HG02943 (cell line): ENCODE results near the gene DPP6.
"Not testable (repeated sequence)": the region's sequence is repeated elsewhere in the genome, so short reads cannot be mapped to it uniquely, and the experiment has no call there.

Source experiments
- ATAC-seq: cut with Tn5 transposase; IDR thresholded peaks from one replicate; pipeline ENCODE4 v1.9.1; 2021; ENCODE audit warnings: mild to moderate bottlenecking, low read depth, moderate library complexity; ENCODE audit not compliant: unreplicated experiment

DPP6 gene

DNA sequence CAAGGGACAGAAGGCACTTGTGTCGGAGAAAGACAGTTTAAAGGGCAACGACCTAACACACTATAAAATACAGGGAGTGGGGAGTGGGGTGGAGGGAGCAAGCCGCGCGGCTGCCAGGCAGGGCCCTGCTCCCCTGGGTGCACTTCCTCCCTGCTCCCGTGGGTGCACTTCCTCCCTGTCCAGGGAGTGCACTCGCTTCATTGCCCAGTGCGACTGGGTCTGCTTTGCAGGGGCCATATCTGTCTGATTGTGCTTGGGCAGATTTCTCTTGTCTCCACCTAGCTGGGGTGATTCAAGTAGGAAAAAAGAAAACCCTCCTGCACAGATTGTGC lies 94.5 kb downstream of the DPP6 start:
- not testable (repeated sequence) for ATAC-seq

DNA sequence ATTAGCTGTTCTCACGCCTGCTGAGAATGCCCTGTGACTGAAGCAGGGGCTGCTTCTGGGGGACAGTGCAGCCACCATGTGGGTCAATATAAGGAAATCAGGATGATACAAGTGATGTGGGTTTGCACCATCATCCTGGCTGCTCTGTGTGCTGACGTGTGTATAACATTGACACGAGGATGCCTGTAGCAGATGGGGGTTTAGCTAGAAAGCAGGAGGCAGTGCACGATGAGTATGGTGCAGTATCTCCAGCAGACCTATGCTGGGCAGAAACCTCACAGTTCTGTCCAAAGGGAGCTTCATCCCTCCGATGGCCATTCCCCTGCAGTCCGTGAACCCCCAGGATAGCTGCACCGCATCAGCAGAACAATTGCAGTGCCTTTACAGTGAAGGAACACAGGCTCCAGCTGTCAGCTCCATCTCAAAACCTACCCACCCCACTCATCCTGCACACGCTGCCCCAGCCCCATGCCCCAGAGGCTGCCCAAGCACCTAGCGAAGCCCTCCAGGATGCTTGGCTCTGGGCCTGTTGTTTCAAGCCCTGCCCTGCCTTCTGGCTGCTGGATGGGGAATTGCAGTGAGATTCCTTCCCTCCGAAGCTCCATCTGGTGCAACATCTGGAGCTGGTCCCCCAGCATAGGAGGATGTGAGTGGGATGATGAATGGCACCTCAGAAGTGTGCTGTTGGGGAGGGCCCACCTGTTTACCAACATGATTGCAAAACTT lies 96.8 kb downstream of the DPP6 start:
- not testable (repeated sequence) for ATAC-seq

DNA sequence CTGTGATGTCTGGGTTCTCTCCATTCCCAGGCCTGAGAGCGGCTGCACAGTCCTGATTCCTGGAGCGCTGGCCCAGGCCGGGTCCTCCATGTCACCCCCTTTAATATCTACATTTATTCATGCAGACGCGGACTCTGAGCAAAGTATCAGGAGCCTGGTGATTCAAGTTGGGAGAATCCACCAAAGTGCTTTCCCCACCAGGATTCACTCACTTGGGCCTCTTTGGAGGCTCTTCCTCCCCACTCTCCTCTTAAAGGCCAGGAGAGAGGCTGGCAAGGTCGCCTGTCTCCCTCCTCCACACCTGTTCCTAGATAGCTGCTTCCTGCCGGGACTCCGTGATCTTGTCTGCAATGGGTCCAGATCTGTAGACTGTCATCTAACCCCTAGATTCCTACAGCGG lies 98.5 kb downstream of the DPP6 start:
- ATAC-seq: not testable (repeated sequence)

DNA sequence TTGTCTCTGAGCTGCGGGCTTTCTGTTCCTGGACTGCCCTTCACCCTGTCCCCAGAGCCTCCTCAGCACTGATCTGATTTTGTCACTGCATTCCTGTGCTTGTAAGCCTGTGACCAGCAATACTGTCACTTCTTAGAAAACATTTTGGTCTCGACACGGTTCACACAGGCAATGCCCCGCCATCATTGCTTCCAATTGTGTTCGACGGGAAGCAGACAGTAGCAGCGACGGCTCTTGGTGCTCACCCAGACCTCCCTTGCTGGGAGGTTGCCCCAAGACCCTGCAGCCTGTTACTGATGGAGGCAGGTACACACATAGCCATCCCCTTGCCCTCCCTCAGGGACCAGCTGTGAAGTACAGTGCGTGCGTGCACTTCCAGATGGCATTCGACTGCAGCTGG lies 99.1 kb downstream of the DPP6 start:
- ATAC-seq: not testable (repeated sequence)

DNA sequence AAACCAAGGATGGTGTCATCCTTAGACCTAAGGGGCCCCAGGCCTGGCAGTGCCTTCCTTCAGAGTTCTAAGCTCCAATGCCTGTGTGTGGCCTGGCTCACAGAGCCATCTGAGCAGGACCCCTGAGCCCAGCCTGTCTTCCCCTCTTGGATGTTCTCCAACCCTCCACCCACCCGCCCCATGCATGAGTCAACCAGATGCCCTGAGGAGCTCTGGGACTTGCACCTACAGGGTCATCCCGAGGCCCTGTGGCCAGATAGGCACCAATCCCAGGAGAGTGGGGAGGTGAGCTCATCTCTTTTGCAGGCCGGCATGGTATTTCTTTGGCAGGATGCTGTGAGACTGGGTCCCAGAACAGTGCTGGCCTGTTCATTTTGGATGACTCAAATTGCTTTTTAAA lies 103.7 kb downstream of the DPP6 start:
- not testable (repeated sequence) for ATAC-seq

DNA sequence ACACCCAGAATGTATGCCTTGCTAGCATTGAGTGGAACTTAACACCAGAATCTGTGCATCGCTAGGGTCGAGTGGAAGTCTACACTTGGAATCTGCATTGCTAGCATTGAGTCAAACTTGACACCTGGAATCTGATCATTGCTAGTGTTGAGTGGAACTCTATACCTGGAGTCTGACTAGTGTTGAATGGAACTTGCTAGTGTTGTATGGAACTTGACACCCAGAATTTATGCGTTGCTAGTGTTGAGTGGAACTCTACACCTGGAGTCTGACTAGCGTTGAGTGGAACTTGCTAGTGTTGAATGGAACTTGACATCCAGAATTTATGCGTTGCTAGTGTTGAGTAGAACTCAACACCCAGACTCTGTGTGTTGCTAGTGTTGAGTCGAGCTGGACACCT lies 110.7 kb downstream of the DPP6 start:
- ATAC-seq: not testable (repeated sequence)

DNA sequence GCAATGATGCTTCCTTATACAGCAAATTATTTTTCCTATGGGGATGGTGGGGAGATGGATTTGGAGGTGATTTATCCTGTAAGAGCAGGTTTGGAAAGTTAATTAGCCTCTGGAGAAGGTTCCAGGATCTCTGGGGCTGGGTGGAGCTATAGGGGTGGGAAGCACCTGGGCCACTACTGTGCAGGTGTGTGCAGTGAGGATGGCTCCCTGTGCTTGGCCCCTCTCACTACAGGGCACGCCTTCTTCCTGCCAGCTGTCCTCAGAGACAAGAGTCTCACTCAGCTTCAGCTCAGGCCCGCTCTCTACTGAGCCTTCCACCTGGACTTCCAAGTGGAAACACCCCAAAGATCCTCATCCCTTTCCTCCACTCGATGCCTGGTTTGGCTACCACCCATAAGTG lies 111.4 kb downstream of the DPP6 start:
- not testable (repeated sequence) for ATAC-seq

DNA sequence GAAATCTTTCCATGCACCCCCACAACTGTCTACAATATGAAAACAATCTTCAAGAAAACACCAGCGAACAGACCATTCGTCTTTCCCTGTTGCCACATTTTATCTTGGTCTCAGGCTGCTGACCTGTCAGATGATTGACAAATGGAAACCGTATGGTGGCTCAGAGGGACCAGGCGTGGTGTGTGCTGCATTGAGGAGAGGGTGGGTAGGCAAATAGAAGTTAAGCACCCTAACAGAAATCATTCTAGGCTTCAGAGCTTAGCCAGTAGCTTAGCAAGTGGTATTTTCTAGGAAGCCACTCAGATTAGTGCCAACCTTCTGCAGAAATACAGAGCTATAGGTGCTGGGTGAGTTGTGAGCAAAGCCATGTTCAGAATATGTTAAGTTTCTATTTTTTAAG lies 114.9 kb downstream of the DPP6 start:
- no peak for ATAC-seq

DNA sequence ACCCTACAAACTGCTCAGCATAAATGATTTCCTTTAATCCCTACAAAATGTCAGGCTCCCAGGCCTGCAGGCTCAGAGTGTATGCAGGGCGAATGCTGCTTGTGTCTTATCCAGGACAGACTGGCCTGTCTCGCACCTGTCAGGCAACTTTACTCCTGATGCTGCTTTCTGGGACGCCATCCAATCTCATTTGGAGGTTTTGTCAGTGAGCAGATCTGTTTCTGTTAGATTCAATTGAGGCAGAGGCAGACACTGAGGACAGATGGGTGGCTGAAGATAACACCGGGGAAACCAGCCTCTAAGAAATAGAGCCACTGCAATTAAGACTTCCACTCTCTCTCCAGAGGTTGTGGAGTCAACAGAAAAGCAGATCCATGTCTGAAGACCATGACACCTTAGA lies 115.6 kb downstream of the DPP6 start:
- no peak for ATAC-seq

DNA sequence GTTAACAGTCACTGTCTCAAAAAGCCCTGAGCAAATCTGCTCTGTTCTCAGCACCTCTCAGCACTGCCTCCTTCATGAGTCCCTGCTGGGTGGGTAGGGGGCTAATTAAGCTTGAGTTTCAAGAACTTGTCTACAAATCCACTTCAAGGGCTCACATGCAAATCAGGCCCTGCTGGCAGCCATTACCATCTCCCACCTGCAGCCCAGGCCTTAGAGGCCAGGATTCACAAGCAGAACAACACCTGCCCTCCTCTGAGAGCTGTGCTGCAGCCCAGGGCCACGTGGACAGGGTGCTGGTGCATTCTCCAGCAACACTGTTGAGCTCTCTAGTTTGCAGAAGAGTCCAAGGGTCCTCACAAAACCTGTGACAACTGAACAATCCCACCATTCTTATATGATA lies 119.2 kb downstream of the DPP6 start:
- ATAC-seq: no peak

DNA sequence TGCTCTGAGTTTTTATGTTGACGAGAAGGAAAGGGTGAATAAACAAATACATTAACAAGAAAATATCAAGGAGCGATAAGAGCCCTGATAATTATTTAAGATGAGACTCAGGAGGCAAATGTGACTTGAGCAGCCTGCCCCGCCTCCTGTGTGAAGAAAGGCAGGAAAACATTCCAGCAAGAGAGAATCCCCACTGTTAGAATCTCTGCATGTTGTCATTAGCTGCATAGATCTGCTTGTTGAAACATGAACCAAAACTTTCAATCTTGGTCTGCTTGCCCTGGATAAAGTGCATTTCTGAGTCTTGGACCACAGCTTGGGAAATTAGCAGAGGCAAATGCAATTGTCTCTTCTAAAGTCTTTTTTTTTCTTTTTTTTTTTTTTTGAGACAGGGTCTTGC lies 120.0 kb downstream of the DPP6 start:
- ATAC-seq: no peak

DNA sequence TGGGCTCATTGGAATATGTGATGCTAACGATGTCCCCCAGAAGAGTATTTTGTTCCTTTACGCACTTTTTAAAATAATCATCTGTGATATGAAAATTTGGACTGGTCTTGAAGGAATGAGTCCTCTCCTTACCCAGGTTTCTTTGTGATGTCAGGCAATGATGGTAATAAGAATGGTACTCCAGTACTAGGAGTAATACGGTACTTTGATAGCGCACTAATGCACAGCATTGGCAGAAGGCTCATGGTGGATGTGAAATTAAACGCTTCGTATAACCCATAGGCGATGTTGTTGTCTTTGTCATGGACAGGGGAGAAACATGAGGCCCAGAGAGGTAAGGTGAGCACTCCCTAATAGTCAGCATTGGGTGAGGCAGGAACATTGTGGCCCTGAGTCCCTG lies 125.4 kb downstream of the DPP6 start:
- no peak for ATAC-seq

DNA sequence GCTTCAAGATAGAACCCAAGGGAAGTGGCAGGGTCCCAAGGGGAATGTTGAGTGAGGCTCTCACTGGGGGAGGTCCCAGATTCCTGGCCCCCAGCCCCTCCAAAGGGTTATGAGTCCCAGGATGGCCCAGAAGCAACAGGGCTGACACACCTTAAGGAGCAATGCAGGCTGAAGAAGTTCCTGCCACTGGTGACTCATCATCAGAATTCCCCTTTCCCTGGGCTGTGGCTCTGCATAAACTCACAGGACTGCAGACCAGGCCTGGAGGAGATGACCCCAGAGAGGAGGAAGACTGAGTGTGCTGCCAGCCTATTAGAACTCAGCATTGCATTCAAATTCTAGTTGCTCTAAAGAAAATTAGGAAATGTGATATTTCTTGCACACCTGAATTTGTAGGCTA lies 126.7 kb downstream of the DPP6 start:
- ATAC-seq: no peak

DNA sequence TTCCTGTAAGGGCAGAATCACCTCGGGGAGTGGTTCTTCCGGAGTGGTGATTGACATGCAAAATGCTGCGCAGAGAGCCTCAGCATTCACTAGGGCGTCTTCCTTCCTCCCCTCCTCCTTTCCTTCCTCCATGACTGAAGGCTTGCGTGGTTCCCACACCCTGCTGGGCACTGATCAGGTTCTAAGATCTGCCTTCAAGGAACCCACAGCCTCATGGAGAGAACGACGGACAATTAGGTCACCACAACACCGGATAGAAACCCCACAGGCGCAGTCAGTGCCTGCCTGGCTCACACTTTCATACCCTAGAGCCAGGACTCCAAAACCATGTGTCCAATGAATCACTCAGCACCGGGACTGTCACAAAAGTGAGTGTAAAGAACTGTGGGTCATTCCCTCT lies 131.3 kb downstream of the DPP6 start:
- ATAC-seq: no peak

DNA sequence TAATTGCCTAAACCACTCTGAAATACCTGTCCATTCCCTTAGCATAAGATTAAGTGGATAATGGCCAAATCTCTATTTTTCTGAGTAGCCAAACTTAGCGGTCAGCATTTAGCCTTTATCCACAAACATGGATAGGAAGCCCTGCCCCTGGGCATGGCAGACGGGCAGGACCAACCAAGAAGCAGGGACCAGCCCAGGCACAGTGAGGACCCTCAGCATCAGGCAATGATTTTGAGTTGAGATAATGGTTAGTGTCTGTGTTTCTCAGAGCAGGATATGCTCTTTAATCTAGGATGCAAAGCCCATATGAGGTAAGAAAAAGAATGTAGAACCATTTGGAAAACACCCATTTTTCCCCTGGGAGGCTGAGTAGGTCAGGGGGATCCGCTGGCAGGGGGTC lies 131.7 kb downstream of the DPP6 start:
- ATAC-seq: no peak

DNA sequence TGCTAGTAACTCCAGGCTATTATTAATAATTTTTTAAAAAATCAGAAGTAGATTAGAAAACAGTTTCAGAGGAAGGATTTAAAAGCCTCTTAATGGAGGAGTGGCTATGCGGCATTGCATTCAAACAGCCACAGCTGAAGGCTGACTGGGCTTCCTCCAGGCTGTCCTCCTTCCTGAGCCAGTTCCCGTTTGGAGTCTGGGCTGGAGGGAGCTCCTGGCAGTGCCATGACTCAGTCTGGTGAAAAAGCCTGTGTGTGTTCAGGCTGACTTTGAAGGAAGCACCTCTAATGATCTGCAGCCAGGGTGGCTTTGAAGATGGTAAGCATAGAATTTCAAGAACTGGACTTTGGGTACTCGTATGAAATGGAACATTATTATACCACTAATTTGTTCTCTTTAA lies 134.6 kb downstream of the DPP6 start:
- no peak for ATAC-seq

DNA sequence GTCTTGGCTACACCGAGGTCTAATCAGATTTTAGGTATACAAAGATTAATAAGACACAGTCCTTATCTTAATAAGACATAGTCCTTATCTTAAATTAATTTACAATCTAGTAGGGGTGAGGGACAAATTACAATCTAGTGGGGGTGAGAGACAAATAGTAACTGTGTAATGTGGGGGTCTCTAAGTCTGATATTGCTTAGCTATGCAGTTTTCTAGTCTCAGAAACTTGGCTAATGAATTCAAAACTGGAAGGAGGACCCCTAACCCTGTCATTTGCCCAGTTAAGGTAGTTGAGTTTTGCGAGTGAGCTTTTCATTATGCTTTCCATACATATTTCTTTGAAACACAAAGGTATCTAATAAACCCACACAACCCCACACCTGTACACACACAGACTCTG lies 136.1 kb downstream of the DPP6 start:
- no peak for ATAC-seq

DNA sequence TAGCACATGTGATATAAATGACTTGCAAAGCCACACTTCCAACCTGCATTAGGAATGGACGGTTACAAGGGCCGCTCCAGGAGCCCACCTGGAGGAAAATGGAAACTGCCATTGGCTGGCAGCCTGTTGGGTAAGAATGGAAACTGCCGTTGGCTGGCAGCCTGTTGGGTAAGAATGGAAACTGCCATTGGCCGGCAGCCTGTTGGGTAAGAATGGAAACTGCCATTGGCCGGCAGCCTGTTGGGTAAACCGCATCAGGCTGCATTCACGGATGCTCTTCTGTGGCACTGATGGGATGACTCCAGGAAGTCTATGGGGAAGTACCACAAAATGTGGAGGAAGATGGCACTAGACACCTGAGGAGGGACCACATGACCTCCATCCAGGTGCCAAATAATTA lies 143.1 kb downstream of the DPP6 start:
- ATAC-seq: no peak

DNA sequence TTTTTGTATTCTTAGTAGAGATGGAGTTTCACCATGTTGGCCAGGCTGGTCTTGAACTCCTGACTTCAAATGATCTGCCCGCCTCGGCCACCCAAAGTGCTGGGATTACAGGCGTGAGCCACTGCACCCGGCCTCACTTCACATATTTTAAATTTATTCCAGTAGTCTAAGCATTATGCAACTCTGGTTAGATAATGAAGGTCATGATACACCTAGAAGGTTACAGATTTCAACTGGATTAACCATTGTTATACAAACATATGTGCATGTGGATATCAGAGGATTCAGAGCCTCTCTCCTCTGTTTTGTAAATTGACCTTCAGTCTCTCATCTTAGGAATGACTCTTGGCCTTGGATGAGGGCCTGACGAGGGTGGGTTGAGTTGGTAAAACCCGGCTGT lies 146.3 kb downstream of the DPP6 start:
- ATAC-seq: no peak

DNA sequence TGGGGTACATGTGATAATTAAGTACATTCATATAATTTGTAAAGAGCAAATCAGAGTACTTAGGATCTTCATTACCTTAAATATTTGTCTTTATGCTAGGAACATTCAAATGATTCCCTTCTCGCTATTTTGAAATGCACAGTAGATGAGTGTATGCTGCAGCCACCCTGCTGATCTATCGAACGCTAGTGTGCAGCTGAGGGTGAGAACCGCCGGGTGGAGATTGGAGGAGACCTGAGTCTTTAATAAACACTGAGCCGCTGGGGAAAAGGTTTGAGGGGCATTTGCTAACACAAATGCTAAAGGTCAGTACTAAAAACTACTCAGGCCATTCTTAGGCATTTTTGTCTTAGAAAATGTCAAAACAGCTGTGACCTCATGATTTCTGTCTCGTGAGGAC lies 148.0 kb downstream of the DPP6 start:
- no peak for ATAC-seq

DNA sequence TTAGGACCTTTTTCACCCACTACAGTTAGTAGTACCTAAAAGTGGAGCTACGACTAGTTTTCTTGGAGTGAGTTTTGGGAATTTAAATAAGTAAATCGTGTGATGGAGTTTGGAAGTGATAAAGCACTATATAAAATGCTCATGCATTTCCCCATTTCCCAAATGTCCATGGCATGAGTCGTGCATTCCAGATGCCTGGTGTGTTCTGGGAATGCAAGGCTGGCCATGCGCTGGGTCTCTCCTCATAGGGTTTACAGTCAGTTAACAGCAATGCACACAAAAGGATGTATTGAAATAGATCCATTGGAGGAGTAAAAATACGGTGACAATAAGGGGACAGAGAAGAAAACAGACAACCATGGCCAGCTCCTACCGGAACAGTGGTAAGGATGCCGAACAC lies 149.8 kb downstream of the DPP6 start:
- no peak for ATAC-seq

DNA sequence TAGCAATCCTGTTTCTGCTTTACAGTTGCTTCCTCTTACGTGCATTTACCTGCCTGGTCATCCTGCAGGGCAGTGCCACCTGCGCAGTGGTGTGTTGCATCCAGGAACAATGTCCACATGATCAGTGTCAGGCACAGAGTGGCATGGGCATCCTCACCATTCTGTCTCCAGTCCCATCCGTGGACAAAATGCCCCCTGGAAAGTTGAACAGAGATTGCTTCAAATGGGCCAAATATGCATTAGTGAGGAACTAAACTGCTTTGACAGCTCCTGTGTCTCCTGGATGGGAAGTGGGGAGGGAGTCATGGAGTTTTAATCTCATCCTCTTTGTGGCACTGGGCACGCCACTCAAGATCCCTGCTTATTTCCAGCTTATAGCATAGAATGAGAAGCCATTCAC lies 151.8 kb downstream of the DPP6 start:
- ATAC-seq: no peak

DNA sequence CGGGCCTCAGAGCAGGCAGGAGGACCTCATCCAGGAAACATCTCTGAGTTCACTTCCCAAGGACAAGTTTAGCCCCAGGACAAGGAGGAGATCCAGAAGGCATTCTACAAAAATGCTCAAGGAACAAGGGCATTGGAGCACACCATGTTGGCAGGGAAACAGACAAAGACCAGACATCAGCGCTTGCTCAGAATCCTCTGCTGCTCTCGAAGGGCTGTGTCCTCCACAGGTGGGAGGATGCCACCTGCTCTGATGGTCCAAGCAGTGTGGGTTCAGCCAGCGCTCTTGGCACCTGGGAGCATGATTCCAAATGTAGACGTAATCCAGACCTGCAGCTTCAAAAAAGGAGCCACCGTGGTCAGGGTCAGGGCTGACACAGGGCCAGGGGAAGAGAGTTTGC lies 160.7 kb downstream of the DPP6 start:
- no peak for ATAC-seq
